OCI-LY1 (cell line): ENCODE measurements around the gene TGIF2LX.
"Not testable (repeated sequence)": the region's sequence is repeated elsewhere in the genome, so short reads cannot be mapped to it uniquely, and the experiment has no call there.

ENCODE experiments used
- EZH2 ChIP-seq: fragments of 200-600 bp; sonication (generic), shearing (Covaris generic); IDR thresholded peaks from 2 replicates; pipeline ENCODE4 v1.8.0; 2017; ENCODE audit warnings: borderline replicate concordance, mixed run types, mild to moderate bottlenecking, antibody characterized with exemption, low read length, moderate library complexity, mixed read lengths
- TF ChIP-seq, protein P1 (sequence below): fragments of 200-600 bp; sonication (generic), shearing (Covaris generic); IDR thresholded peaks from 2 replicates; pipeline ENCODE4 v1.5.1; 2017; ENCODE audit warnings: mild to moderate bottlenecking, antibody characterized with exemption, low read length, moderate library complexity, mixed read lengths

DNA sequence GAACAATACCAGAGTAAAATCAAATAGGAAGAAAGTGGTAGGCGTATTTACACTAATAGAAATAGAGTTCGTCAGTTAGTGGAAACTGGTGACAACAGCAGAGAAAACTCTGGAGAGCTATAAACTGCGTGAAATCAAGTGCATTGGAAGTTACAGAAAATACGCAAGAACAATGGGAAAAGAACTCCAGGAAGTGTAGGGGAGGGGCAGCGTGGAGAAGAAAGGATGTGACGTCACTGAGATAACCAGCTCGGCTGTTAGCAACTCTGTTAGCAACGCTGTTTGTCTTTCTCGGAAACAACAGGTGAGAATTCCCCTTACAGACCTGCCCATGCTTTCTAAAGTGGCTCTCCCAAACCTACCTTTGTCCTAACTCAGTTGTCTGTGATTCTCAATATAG lies at the start of gene TGIF2LX:
- not testable (repeated sequence) for TF ChIP-seq EZH2
- TF ChIP-seq, protein P1, sequence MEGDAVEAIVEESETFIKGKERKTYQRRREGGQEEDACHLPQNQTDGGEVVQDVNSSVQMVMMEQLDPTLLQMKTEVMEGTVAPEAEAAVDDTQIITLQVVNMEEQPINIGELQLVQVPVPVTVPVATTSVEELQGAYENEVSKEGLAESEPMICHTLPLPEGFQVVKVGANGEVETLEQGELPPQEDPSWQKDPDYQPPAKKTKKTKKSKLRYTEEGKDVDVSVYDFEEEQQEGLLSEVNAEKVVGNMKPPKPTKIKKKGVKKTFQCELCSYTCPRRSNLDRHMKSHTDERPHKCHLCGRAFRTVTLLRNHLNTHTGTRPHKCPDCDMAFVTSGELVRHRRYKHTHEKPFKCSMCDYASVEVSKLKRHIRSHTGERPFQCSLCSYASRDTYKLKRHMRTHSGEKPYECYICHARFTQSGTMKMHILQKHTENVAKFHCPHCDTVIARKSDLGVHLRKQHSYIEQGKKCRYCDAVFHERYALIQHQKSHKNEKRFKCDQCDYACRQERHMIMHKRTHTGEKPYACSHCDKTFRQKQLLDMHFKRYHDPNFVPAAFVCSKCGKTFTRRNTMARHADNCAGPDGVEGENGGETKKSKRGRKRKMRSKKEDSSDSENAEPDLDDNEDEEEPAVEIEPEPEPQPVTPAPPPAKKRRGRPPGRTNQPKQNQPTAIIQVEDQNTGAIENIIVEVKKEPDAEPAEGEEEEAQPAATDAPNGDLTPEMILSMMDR = not testable (repeated sequence)
